Measurements from ENCODE around the gene LRP4.

DNA sequence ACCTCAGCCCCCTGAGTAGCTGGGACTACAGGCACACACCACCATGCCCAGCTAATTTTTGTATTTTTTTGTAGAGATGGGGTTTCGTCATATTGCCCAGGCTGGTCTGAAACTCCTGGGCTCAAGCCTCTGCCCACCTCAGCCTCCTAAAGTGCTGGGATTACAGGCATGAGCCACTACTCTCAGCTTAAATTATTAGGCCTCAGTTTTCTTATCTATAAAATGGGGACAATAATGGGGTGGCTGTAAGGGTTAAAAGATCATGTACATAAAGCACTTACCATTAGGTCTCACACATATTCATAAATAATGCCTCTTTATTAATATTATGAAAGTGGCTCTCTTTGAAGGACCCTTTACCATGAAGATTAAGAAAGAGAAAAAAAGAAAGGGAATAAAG lies 40.8 kb downstream of the LRP4 start:
- TF ChIP-seq, protein P1, sequence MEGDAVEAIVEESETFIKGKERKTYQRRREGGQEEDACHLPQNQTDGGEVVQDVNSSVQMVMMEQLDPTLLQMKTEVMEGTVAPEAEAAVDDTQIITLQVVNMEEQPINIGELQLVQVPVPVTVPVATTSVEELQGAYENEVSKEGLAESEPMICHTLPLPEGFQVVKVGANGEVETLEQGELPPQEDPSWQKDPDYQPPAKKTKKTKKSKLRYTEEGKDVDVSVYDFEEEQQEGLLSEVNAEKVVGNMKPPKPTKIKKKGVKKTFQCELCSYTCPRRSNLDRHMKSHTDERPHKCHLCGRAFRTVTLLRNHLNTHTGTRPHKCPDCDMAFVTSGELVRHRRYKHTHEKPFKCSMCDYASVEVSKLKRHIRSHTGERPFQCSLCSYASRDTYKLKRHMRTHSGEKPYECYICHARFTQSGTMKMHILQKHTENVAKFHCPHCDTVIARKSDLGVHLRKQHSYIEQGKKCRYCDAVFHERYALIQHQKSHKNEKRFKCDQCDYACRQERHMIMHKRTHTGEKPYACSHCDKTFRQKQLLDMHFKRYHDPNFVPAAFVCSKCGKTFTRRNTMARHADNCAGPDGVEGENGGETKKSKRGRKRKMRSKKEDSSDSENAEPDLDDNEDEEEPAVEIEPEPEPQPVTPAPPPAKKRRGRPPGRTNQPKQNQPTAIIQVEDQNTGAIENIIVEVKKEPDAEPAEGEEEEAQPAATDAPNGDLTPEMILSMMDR (conservative IDR thresholded peaks at IDR 0.05; ENCODE audit: low read depth, low read length) = no peak
- TF ChIP-seq EZH2 (IDR thresholded peaks at IDR 0.05; ENCODE audit: low read length, unreplicated experiment) = no peak
- TF ChIP-seq EZH2phosphoT487 (IDR thresholded peaks at IDR 0.05; ENCODE audit: borderline replicate concordance, low read length) = no peak

Data from PC-3 (cell line).